ENCODE measurements around the gene GPN2. TPM values are rescaled to one million over a fixed set of nuclear protein-coding genes. Genes with fewer than 3 reads are reported as not detected.
"Not testable (repeated sequence)": the region's sequence is repeated elsewhere in the genome, so short reads cannot be mapped to it uniquely, and the experiment has no call there.

GPN2 gene
- total RNA-seq, 2 donors from 2014 or later: 29.1 to 41.9 TPM

- H3K27ac Mint-ChIP-seq: peak overlapping the region; percentile 60
- peaks cover 8% of the 10 kb centered on the region for H3K4me1 Mint-ChIP-seq
- DNase-seq: no peak
- H3K27me3 Mint-ChIP-seq: no peaks in the 10 kb centered on the region
- H3K36me3 Mint-ChIP-seq (ENCODE audit: low read depth): peaks cover 11% of the 10 kb centered on the region
- ATAC-seq: no peak
- H3K9me3 ChIP-seq (ENCODE audit: control insufficient read depth, low read length, poor library complexity, severe bottlenecking): no peaks in the 10 kb centered on the region
- H3K4me3 Mint-ChIP-seq: no peak overlapping the region
Observed at GRCh38 chr1:26848499-26848898, 41.6 kb downstream of the GPN2 start.

GRCh38 chr1:26847826-26848225, 42.3 kb downstream of the GPN2 start:
- ATAC-seq; H3K9me3 ChIP-seq (ENCODE audit: control insufficient read depth, low read length, poor library complexity, severe bottlenecking); H3K4me1 Mint-ChIP-seq; H3K27me3 Mint-ChIP-seq; DNase-seq: not testable (repeated sequence)
- Mint-ChIP-seq H3K4me3 (peak overlapping the region; percentile 9), H3K27ac (peak overlapping the region; percentile 60), H3K36me3 (ENCODE audit: low read depth) (peaks cover 11% of the 10 kb centered on the region)

GRCh38 chr1:26844424-26845196, 45.5 kb downstream of the GPN2 start:
- Mint-ChIP-seq H3K27me3 (no peaks in the 10 kb centered on the region), H3K36me3 (ENCODE audit: low read depth) (peaks cover 7% of the 10 kb centered on the region), H3K4me1 (peaks cover 2% of the 10 kb centered on the region), H3K4me3 (no peak overlapping the region), H3K27ac (peak overlapping the region; percentile 49)
- no peak for DNase-seq
- no peaks in the 10 kb centered on the region for H3K9me3 ChIP-seq (ENCODE audit: control insufficient read depth, low read length, poor library complexity, severe bottlenecking)
- no peak for ATAC-seq

GRCh38 chr1:26839779-26840178, 50.3 kb downstream of the GPN2 start:
- DNase-seq (no peak), ATAC-seq (no peak)
- Mint-ChIP-seq H3K4me1 (peaks cover 21% of the 10 kb centered on the region), H3K36me3 (ENCODE audit: low read depth) (peaks cover 2% of the 10 kb centered on the region), H3K27me3 (no peaks in the 10 kb centered on the region), H3K4me3 (no peak overlapping the region), H3K27ac (peak overlapping the region; percentile 97)
- H3K9me3 ChIP-seq (ENCODE audit: control insufficient read depth, low read length, poor library complexity, severe bottlenecking): no peaks in the 10 kb centered on the region

GRCh38 chr1:26839339-26839722, 50.8 kb downstream of the GPN2 start:
- Mint-ChIP-seq H3K27ac (peak overlapping the region; percentile 97), H3K4me3 (no peak overlapping the region), H3K36me3 (ENCODE audit: low read depth) (peaks cover 2% of the 10 kb centered on the region), H3K4me1 (peaks cover 25% of the 10 kb centered on the region), H3K27me3 (no peaks in the 10 kb centered on the region)
- ATAC-seq (peak; percentile 3), DNase-seq (no peak)
- H3K9me3 ChIP-seq (ENCODE audit: control insufficient read depth, low read length, poor library complexity, severe bottlenecking): no peaks in the 10 kb centered on the region

GRCh38 chr1:26838474-26839338, 51.4 kb downstream of the GPN2 start:
- H3K27me3 Mint-ChIP-seq: no peaks in the 10 kb centered on the region
- ATAC-seq (peak; percentile 98), DNase-seq (peak; percentile 59 to 72 (median 69))
- H3K4me3 Mint-ChIP-seq: peak overlapping the region; percentile 58
- H3K4me1 Mint-ChIP-seq: peaks cover 31% of the 10 kb centered on the region
- peak overlapping the region; percentile 97 for H3K27ac Mint-ChIP-seq
- no peaks in the 10 kb centered on the region for H3K9me3 ChIP-seq (ENCODE audit: control insufficient read depth, low read length, poor library complexity, severe bottlenecking)
- peaks cover 2% of the 10 kb centered on the region for H3K36me3 Mint-ChIP-seq (ENCODE audit: low read depth)

- H3K4me1 Mint-ChIP-seq: peaks cover 40% of the 10 kb centered on the region
- ATAC-seq; H3K4me3 Mint-ChIP-seq; H3K9me3 ChIP-seq (ENCODE audit: control insufficient read depth, low read length, poor library complexity, severe bottlenecking); H3K36me3 Mint-ChIP-seq (ENCODE audit: low read depth); H3K27me3 Mint-ChIP-seq; DNase-seq: not testable (repeated sequence)
- peak overlapping the region; percentile 97 for H3K27ac Mint-ChIP-seq
Observed at GRCh38 chr1:26837665-26838064, 52.4 kb downstream of the GPN2 start.

GRCh38 chr1:26833432-26834405, 56.4 kb downstream of the GPN2 start:
- H3K4me3 Mint-ChIP-seq: peak overlapping the region; percentile 89
- H3K9me3 ChIP-seq (ENCODE audit: control insufficient read depth, low read length, poor library complexity, severe bottlenecking): no peaks in the 10 kb centered on the region
- H3K27me3 Mint-ChIP-seq: no peaks in the 10 kb centered on the region
- DNase-seq (peak; percentile 82 to 89 (median 85)), ATAC-seq (peak; percentile 95)
- H3K27ac Mint-ChIP-seq: peak overlapping the region; percentile 100
- H3K36me3 Mint-ChIP-seq (ENCODE audit: low read depth): peaks cover 14% of the 10 kb centered on the region
- peaks cover 67% of the 10 kb centered on the region for H3K4me1 Mint-ChIP-seq

- DNase-seq (no peak), ATAC-seq (no peak)
- H3K4me3 Mint-ChIP-seq: peak overlapping the region; percentile 89
- H3K27ac Mint-ChIP-seq: peak overlapping the region; percentile 100
- H3K4me1 Mint-ChIP-seq: peaks cover 68% of the 10 kb centered on the region
- H3K36me3 Mint-ChIP-seq (ENCODE audit: low read depth): peaks cover 12% of the 10 kb centered on the region
- H3K27me3 Mint-ChIP-seq: no peaks in the 10 kb centered on the region
- H3K9me3 ChIP-seq (ENCODE audit: control insufficient read depth, low read length, poor library complexity, severe bottlenecking): no peaks in the 10 kb centered on the region
Observed at GRCh38 chr1:26832249-26832960, 57.7 kb downstream of the GPN2 start.

GRCh38 chr1:26831546-26832248, 58.4 kb downstream of the GPN2 start:
- Mint-ChIP-seq H3K4me1 (peaks cover 71% of the 10 kb centered on the region), H3K4me3 (peak overlapping the region; percentile 68), H3K27ac (peak overlapping the region; percentile 100), H3K36me3 (ENCODE audit: low read depth) (peaks cover 14% of the 10 kb centered on the region), H3K27me3 (no peaks in the 10 kb centered on the region)
- ATAC-seq (peak; percentile 24), DNase-seq (peak in 1 of 3 donors; percentile 18)
- no peaks in the 10 kb centered on the region for H3K9me3 ChIP-seq (ENCODE audit: control insufficient read depth, low read length, poor library complexity, severe bottlenecking)

GRCh38 chr1:26831059-26831458, 59.0 kb downstream of the GPN2 start:
- no peaks in the 10 kb centered on the region for H3K9me3 ChIP-seq (ENCODE audit: control insufficient read depth, low read length, poor library complexity, severe bottlenecking)
- H3K27ac Mint-ChIP-seq: peak overlapping the region; percentile 100
- DNase-seq (no peak), ATAC-seq (no peak)
- peaks cover 14% of the 10 kb centered on the region for H3K36me3 Mint-ChIP-seq (ENCODE audit: low read depth)
- H3K27me3 Mint-ChIP-seq: no peaks in the 10 kb centered on the region
- H3K4me1 Mint-ChIP-seq: peaks cover 71% of the 10 kb centered on the region
- peak overlapping the region; percentile 33 for H3K4me3 Mint-ChIP-seq
